Mesodermal cell (in vitro differentiated cells): ENCODE results near the gene NOS3.
"Not testable (repeated sequence)": the region's sequence is repeated elsewhere in the genome, so short reads cannot be mapped to it uniquely, and the experiment has no call there.

Experiments used
- H3K27ac ChIP-seq: 2 replicates; pipeline ENCODE4 v1.7.0; 2013; ENCODE audit warnings: mild to moderate bottlenecking, low read depth, low read length, moderate library complexity; ENCODE audit not compliant: severe bottlenecking
- H3K36me3 ChIP-seq: 2 replicates; pipeline ENCODE4 v1.7.1; 2013; ENCODE audit warnings: mild to moderate bottlenecking, low read length, moderate library complexity; ENCODE audit not compliant: control insufficient read depth, insufficient read depth
- H3K4me1 ChIP-seq: one replicate; pipeline ENCODE4 v1.7.1; 2013; ENCODE audit warnings: mild to moderate bottlenecking, low read length; ENCODE audit not compliant: insufficient read depth, control insufficient read depth, poor library complexity, severe bottlenecking
- H3K4me3 ChIP-seq: 2 replicates; pipeline ENCODE4 v1.7.0; 2013; ENCODE audit warnings: low read length, control low read depth, mild to moderate bottlenecking; ENCODE audit not compliant: insufficient read depth, poor library complexity, severe bottlenecking; ENCODE audit errors: extremely low read depth
- H3K9me3 ChIP-seq: 2 replicates; pipeline ENCODE4 v1.7.1; 2013; ENCODE audit warnings: mild to moderate bottlenecking, low read length, moderate library complexity; ENCODE audit not compliant: control insufficient read depth
- WGBS, 2 experiments: methylation state at CpG; one replicate each; pipeline ENCODE4 v1.1.5; 2013; ENCODE audit warnings: missing lambda C conversion rate in 2 of 2; ENCODE audit not compliant: insufficient coverage in 2 of 2; 5-methylcytosine and 5-hydroxymethylcytosine counted together

NOS3 gene

GRCh38 chr7:151032936-151033863 lies 42.4 kb downstream of the NOS3 start:
- no peak overlapping the region for H3K4me3 ChIP-seq
- WGBS, 2 experiments: 89 to 90% methylated on average over 14 to 16 of the region's 17 CpGs
- H3K9me3 ChIP-seq: no peaks in the 10 kb centered on the region
- peaks cover 45% of the 10 kb centered on the region for H3K36me3 ChIP-seq
- H3K27ac ChIP-seq: no peak overlapping the region
- H3K4me1 ChIP-seq: peaks cover 9% of the 10 kb centered on the region

- WGBS, 2 experiments: 83 to 84% methylated on average over 2 to 4 of the region's 5 CpGs
- H3K4me3 ChIP-seq: no peak overlapping the region
Measured at GRCh38 chr7:151033864-151034249, 43.0 kb downstream of the NOS3 start.

GRCh38 chr7:151034312-151035025 lies 43.7 kb downstream of the NOS3 start:
- no peak overlapping the region for H3K27ac ChIP-seq
- H3K9me3 ChIP-seq: no peaks in the 10 kb centered on the region
- peaks cover 45% of the 10 kb centered on the region for H3K36me3 ChIP-seq
- peaks cover 20% of the 10 kb centered on the region for H3K4me1 ChIP-seq
- H3K4me3 ChIP-seq: no peak overlapping the region
- WGBS, 2 experiments: 96 to 98% methylated on average over 16 to 19 of the region's 21 CpGs

More at GRCh38 chr7:151033864-151034249, 43.0 kb downstream of the NOS3 start:
- no peak overlapping the region for H3K27ac ChIP-seq
- H3K4me1 ChIP-seq: peaks cover 16% of the 10 kb centered on the region
- H3K9me3 ChIP-seq: no peaks in the 10 kb centered on the region
- peaks cover 45% of the 10 kb centered on the region for H3K36me3 ChIP-seq

GRCh38 chr7:151035026-151035717 lies 44.4 kb downstream of the NOS3 start:
- H3K36me3 ChIP-seq: peaks cover 43% of the 10 kb centered on the region
- no peak overlapping the region for H3K27ac ChIP-seq
- 89 to 91% methylated on average over 20 of the region's 21 CpGs for WGBS, 2 experiments
- H3K9me3 ChIP-seq: no peaks in the 10 kb centered on the region
- H3K4me1 ChIP-seq: peaks cover 27% of the 10 kb centered on the region
- H3K4me3 ChIP-seq: no peak overlapping the region

GRCh38 chr7:151035902-151036301 lies 45.1 kb downstream of the NOS3 start:
- 92 to 97% methylated on average over 12 to 14 of the region's 17 CpGs for WGBS, 2 experiments
- Histone ChIP-seq H3K9me3 (no peaks in the 10 kb centered on the region), H3K4me1 (peaks cover 31% of the 10 kb centered on the region), H3K36me3 (peaks cover 43% of the 10 kb centered on the region), H3K27ac (no peak overlapping the region), H3K4me3 (no peak overlapping the region)

GRCh38 chr7:151038951-151039849 lies 48.4 kb downstream of the NOS3 start:
- peaks cover 27% of the 10 kb centered on the region for H3K36me3 ChIP-seq
- 48 to 62% methylated on average over 9 of the region's 12 CpGs for WGBS, 2 experiments
- H3K4me1 ChIP-seq: peaks cover 31% of the 10 kb centered on the region
- no peak overlapping the region for H3K4me3 ChIP-seq
- peak overlapping the region; percentile 86 for H3K27ac ChIP-seq
- H3K9me3 ChIP-seq: no peaks in the 10 kb centered on the region

- Histone ChIP-seq H3K9me3 (no peaks in the 10 kb centered on the region), H3K27ac (peak overlapping the region; percentile 86), H3K4me3 (no peak overlapping the region), H3K36me3 (peaks cover 24% of the 10 kb centered on the region), H3K4me1 (peaks cover 31% of the 10 kb centered on the region)
- 84 to 89% methylated on average over 14 of the region's 18 CpGs for WGBS, 2 experiments
Measured at GRCh38 chr7:151039850-151040548, 49.2 kb downstream of the NOS3 start.

- no peak overlapping the region for H3K27ac ChIP-seq
- H3K4me3 ChIP-seq: no peak overlapping the region
- peaks cover 17% of the 10 kb centered on the region for H3K36me3 ChIP-seq
- H3K4me1 ChIP-seq: peaks cover 31% of the 10 kb centered on the region
- WGBS, 2 experiments: 96 to 97% methylated on average over 25 to 27 of the region's 30 CpGs
- no peaks in the 10 kb centered on the region for H3K9me3 ChIP-seq
Measured at GRCh38 chr7:151040616-151041375, 50.0 kb downstream of the NOS3 start.

GRCh38 chr7:151043449-151043848 lies 52.6 kb downstream of the NOS3 start:
- 86 to 87% methylated on average over 3 to 7 of the region's 10 CpGs for WGBS, 2 experiments
- peaks cover 20% of the 10 kb centered on the region for H3K4me1 ChIP-seq
- not testable (repeated sequence) for H3K27ac ChIP-seq, H3K4me3 ChIP-seq, H3K9me3 ChIP-seq, H3K36me3 ChIP-seq
